A673 (cell line): ENCODE results near the gene PTGS2.

Source experiments
- EZH2 ChIP-seq: fragments of 200-600 bp; sonication (generic); IDR thresholded peaks from 2 replicates; pipeline ENCODE4 v1.6.1; 2017; ENCODE audit warnings: borderline replicate concordance, low read depth, mild to moderate bottlenecking, mixed read lengths, antibody characterized with exemption, low read length; ENCODE audit not compliant: poor library complexity, severe bottlenecking
- TF ChIP-seq, protein P1 (sequence below): fragments of 300-800, 200-600 bp; sonication (generic); conservative IDR thresholded peaks from 2 replicates; pipeline ENCODE4 v1.5.1; 2017; ENCODE audit warnings: low read depth, mild to moderate bottlenecking, antibody characterized with exemption, low read length, moderate library complexity, mixed read lengths

DNA sequence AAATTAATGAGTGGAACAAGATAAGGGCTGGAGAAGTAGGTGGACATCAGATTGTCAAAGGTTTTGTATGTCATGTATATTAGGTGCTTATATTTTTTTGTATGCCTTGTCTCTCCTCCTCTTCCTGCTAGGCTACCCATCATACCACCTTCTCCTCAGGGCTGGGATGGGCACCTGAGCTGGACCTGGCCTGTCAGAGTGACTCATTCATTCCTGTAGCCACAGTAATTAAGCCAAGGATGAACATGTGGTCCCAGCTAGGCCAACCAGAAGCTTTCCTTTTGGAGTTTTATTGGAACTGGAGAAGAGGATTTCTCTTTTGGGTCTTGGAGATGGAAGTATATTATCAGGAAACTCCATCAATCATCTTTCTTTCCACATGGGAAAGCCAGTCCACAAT is 21.2 kb downstream of the PTGS2 start:
- TF ChIP-seq, protein P1, sequence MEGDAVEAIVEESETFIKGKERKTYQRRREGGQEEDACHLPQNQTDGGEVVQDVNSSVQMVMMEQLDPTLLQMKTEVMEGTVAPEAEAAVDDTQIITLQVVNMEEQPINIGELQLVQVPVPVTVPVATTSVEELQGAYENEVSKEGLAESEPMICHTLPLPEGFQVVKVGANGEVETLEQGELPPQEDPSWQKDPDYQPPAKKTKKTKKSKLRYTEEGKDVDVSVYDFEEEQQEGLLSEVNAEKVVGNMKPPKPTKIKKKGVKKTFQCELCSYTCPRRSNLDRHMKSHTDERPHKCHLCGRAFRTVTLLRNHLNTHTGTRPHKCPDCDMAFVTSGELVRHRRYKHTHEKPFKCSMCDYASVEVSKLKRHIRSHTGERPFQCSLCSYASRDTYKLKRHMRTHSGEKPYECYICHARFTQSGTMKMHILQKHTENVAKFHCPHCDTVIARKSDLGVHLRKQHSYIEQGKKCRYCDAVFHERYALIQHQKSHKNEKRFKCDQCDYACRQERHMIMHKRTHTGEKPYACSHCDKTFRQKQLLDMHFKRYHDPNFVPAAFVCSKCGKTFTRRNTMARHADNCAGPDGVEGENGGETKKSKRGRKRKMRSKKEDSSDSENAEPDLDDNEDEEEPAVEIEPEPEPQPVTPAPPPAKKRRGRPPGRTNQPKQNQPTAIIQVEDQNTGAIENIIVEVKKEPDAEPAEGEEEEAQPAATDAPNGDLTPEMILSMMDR = no peak
- no peak for TF ChIP-seq EZH2
